PC-3 (cell line): ENCODE results near the gene TRPT1.

ENCODE experiments used
- CTCF ChIP-seq: fragments of 300-600 bp; sonication (generic); conservative IDR thresholded peaks from 2 replicates; pipeline ENCODE4 v1.5.1; 2017; ENCODE audit warnings: antibody characterized with exemption, low read depth, mild to moderate bottlenecking, low read length
- EZH2 ChIP-seq: fragments of 300-600 bp; sonication (generic); IDR thresholded peaks from one replicate; pipeline ENCODE4 v1.6.1; 2017; ENCODE audit warnings: antibody characterized with exemption, mild to moderate bottlenecking, low read length; ENCODE audit not compliant: unreplicated experiment

GRCh38 chr11:64223001-64223651 is 2.9 kb downstream of the TRPT1 start:
- TF ChIP-seq CTCF (no peak), EZH2 (no peak)
